ENCODE data around the gene MPC1L. TPM values are rescaled to one million over a fixed set of nuclear protein-coding genes. Genes with fewer than 3 reads are reported as not detected.

The MPC1L gene
- total RNA-seq, 1 experiment from 2014 or later = not detected

DNA sequence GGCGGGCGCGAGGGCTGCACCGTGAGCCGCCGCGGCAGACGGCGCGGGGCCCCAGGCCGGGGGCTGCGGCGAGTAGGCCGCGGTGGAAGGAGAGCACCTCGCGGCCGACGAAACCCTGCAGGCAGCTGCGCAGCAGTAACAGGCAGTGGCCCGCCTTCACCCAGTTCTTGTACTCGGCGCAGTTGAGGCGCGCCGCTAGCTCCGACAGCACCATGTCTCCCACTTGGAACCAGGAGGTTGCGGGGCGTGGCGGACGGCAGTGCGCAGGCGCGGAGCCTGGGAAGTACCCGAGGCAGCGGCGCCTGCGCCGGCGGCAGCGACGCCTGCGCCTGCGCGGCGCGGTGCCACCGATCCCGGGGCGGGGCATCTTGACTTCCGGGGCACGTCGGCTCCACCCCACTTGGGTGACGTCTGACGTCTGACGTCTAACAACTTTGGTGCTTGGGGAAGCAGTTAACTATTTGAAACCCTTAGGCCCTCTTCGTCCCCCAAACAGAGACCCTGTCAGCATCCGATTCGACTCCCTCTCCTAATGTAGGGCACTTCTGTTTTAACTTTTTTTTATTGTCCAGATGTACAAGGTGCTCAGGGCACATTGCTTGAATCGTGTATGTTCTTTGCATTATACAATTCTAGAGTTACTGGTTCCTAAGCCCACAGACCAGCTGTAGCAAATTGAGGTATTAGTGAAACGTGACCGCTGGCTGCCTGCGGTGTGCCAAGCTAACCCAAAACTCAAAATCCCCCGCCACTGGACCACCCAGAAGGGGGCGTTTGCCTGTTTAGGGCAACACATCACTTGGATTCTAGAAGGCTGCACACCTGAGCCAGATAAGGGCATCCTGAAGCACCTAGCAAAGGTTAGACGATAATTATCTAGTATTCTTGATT is 24.3 kb downstream of the MPC1L start, which contains the start of gene CXorf38 (continued):
- TF ChIP-seq FOXP1 (CRISPR knock-in tag; IDR thresholded peaks at IDR 0.05; ENCODE audit: borderline replicate concordance) (peak; percentile 40), PRRX2 (CRISPR knock-in tag; IDR thresholded peaks at IDR 0.05) (peak; percentile 80; the same call in 1 of the 2 replicates), EMX1 (CRISPR knock-in tag; IDR thresholded peaks at IDR 0.05) (peak; percentile 90), FOXK1 (CRISPR knock-in tag; IDR thresholded peaks at IDR 0.05) (0 out of 2 replicates have a peak, but pooled peaks have one; percentile 12), SP1 (CRISPR knock-in tag; conservative IDR thresholded peaks at IDR 0.05) (peak; percentile 39)
- TF ChIP-seq, protein P1, sequence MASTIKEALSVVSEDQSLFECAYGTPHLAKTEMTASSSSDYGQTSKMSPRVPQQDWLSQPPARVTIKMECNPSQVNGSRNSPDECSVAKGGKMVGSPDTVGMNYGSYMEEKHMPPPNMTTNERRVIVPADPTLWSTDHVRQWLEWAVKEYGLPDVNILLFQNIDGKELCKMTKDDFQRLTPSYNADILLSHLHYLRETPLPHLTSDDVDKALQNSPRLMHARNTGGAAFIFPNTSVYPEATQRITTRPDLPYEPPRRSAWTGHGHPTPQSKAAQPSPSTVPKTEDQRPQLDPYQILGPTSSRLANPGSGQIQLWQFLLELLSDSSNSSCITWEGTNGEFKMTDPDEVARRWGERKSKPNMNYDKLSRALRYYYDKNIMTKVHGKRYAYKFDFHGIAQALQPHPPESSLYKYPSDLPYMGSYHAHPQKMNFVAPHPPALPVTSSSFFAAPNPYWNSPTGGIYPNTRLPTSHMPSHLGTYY (CRISPR knock-in tag; IDR thresholded peaks at IDR 0.05) = peak; percentile 89

DNA sequence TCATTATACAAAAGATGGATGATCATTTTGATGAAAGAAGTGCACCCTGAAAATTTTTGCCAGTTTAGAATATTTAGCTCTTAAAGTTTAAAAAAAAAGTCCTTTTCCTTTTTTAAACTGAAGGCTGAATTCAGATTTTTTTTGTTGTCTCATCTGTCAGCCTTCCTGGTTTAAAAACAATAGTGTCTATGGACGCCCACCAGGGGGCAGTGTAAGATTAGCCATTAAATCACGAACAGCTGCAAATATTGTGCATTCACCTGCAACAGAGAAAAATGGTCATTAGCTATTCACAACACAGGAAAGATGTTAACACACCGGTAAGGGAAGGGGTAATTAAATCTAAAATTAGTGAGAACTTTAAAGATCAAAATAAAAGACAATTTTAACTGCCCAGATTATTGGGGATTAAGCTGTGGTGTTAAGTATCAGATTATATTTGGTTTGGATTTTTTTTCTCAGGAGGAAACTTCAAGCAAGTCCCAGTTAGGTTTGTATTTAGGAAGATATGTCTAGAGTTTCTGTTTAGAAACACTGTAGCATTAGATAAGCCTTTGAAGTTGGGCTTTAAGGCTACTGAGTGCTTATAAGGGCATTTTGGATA is 28.5 kb downstream of the MPC1L start:
- Mint-ChIP-seq H3K4me1 (peaks cover 6% of the 10 kb centered on the region), H3K9me3 (no peaks in the 10 kb centered on the region), H3K4me3 (no peak overlapping the region), H3K27me3 (ENCODE audit: low read depth) (no peaks in the 10 kb centered on the region; the same call in 1 of the 2 replicates), H3K36me3 (peaks cover 23% of the 10 kb centered on the region), H3K27ac (no peak overlapping the region)
- DNase-seq (ENCODE audit: low spot score) = peak; percentile 33
- no peak for TF ChIP-seq SMAD3 (CRISPR knock-in tag; IDR thresholded peaks at IDR 0.05; ENCODE audit: borderline replicate concordance)
- TF ChIP-seq, protein P2, sequence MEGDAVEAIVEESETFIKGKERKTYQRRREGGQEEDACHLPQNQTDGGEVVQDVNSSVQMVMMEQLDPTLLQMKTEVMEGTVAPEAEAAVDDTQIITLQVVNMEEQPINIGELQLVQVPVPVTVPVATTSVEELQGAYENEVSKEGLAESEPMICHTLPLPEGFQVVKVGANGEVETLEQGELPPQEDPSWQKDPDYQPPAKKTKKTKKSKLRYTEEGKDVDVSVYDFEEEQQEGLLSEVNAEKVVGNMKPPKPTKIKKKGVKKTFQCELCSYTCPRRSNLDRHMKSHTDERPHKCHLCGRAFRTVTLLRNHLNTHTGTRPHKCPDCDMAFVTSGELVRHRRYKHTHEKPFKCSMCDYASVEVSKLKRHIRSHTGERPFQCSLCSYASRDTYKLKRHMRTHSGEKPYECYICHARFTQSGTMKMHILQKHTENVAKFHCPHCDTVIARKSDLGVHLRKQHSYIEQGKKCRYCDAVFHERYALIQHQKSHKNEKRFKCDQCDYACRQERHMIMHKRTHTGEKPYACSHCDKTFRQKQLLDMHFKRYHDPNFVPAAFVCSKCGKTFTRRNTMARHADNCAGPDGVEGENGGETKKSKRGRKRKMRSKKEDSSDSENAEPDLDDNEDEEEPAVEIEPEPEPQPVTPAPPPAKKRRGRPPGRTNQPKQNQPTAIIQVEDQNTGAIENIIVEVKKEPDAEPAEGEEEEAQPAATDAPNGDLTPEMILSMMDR (IDR thresholded peaks at IDR 0.05) = peak; percentile 49
- no peak for ATAC-seq
- ChIA-PET POLR2A (no interaction called here), CTCF (interaction anchor here (0.6 to 1.5 kb wide), 8 partner anchors 10 to 643 kb away, joined by 3 to 6 read pairs (median 3); partner anchors contain the start of gene USP9X)

DNA sequence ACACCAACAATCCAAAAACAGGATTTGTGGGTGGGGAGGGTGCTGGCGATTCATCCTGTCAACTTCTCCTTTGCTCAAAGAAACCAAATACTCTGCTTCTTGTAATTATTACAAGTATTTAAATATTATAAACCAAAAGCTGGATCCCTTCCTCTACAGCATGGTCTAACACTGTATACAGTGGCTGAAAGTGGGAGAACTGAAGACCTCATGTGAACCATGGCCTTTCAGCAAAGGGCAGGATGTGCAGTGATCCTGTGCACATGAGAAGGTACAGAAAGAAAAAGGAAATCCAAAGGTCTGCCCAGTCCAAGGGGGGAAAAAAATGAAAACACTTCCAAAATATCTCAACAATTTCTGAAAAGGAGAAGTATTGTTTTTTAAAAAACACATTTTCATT is 29.4 kb downstream of the MPC1L start:
- Mint-ChIP-seq H3K4me3 (no peak overlapping the region), H3K27me3 (ENCODE audit: low read depth) (no peaks in the 10 kb centered on the region; the same call in 1 of the 2 replicates), H3K27ac (no peak overlapping the region), H3K4me1 (0 out of 2 replicates have a peak, but pooled peaks cover 5% of the 10 kb centered on the region), H3K36me3 (peaks cover 28% of the 10 kb centered on the region), H3K9me3 (no peaks in the 10 kb centered on the region)
- ChIA-PET POLR2A (no interaction called here), CTCF (interaction anchor here (1.5 kb wide), 1 partner anchor 9 kb away, joined by 3 read pairs; no protein-coding TSS in a partner anchor)
- DNase-seq (ENCODE audit: low spot score) (no peak), ATAC-seq (no peak)
- TF ChIP-seq RORB (CRISPR knock-in tag; IDR thresholded peaks at IDR 0.05) = no peak
- TF ChIP-seq, protein P3, sequence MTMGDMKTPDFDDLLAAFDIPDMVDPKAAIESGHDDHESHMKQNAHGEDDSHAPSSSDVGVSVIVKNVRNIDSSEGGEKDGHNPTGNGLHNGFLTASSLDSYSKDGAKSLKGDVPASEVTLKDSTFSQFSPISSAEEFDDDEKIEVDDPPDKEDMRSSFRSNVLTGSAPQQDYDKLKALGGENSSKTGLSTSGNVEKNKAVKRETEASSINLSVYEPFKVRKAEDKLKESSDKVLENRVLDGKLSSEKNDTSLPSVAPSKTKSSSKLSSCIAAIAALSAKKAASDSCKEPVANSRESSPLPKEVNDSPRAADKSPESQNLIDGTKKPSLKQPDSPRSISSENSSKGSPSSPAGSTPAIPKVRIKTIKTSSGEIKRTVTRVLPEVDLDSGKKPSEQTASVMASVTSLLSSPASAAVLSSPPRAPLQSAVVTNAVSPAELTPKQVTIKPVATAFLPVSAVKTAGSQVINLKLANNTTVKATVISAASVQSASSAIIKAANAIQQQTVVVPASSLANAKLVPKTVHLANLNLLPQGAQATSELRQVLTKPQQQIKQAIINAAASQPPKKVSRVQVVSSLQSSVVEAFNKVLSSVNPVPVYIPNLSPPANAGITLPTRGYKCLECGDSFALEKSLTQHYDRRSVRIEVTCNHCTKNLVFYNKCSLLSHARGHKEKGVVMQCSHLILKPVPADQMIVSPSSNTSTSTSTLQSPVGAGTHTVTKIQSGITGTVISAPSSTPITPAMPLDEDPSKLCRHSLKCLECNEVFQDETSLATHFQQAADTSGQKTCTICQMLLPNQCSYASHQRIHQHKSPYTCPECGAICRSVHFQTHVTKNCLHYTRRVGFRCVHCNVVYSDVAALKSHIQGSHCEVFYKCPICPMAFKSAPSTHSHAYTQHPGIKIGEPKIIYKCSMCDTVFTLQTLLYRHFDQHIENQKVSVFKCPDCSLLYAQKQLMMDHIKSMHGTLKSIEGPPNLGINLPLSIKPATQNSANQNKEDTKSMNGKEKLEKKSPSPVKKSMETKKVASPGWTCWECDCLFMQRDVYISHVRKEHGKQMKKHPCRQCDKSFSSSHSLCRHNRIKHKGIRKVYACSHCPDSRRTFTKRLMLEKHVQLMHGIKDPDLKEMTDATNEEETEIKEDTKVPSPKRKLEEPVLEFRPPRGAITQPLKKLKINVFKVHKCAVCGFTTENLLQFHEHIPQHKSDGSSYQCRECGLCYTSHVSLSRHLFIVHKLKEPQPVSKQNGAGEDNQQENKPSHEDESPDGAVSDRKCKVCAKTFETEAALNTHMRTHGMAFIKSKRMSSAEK (CRISPR knock-in tag; IDR thresholded peaks at IDR 0.05; ENCODE audit: borderline replicate concordance) = no peak
- TF ChIP-seq NFE2L1 (CRISPR knock-in tag; IDR thresholded peaks at IDR 0.05) = no peak
- TF ChIP-seq FOXJ3 (CRISPR knock-in tag; IDR thresholded peaks at IDR 0.05; ENCODE audit: borderline replicate concordance) = no peak
- no peak for TF ChIP-seq CREB1 (CRISPR knock-in tag; IDR thresholded peaks at IDR 0.05)
- TF ChIP-seq TEAD1 (CRISPR knock-in tag; IDR thresholded peaks at IDR 0.05) = no peak
- TF ChIP-seq ATF1 (CRISPR knock-in tag; IDR thresholded peaks at IDR 0.05) = no peak
- TF ChIP-seq PRRX2 (CRISPR knock-in tag; IDR thresholded peaks at IDR 0.05) = no peak

All from WTC11 (cell line).